GM19455 (cell line): ENCODE measurements around the gene CDKN1C.

Experiments used
- ATAC-seq: cut with Tn5 transposase; IDR thresholded peaks from one replicate; pipeline ENCODE4 v1.9.1; 2021; ENCODE audit not compliant: unreplicated experiment

Gene CDKN1C

DNA sequence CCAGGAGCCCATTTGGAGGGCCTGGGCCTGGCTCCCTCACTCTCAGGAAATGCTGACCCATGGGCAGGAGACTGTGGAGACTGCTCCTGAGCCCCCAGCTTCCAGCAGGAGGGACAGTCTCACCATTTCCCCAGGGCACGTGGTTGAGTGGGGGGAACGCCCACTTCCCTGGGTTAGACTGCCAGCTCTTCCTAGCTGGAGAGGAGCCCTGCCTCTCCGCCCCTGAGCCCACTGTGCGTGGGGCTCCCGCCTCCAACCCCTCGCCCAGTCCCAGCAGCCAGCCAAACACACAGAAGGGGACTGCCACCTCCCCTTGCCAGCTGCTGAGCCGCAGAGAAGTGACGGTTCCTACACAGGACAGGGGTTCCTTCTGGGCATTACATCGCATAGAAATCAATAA lies 37.1 kb downstream of the CDKN1C start:
- ATAC-seq, result no peak

DNA sequence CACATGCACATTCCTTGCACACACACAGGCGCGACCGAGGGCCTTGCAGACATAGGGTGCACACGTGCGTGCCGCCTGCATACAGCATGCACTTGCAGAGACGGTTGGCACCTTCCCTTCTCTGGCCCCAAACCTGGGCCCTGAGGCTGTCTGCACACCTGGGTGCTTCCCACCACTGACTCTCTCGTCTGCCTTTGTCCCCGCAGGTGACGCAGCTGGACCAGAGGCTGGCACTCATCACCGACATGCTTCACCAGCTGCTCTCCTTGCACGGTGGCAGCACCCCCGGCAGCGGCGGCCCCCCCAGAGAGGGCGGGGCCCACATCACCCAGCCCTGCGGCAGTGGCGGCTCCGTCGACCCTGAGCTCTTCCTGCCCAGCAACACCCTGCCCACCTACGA lies 38.0 kb downstream of the CDKN1C start:
- ATAC-seq, result no peak

- no peak for ATAC-seq
These were observed 39.1 kb downstream of the CDKN1C start for GRCh38 chr11:2846470-2846869.

- no peak for ATAC-seq
These were observed 39.5 kb downstream of the CDKN1C start for GRCh38 chr11:2846056-2846455.

DNA sequence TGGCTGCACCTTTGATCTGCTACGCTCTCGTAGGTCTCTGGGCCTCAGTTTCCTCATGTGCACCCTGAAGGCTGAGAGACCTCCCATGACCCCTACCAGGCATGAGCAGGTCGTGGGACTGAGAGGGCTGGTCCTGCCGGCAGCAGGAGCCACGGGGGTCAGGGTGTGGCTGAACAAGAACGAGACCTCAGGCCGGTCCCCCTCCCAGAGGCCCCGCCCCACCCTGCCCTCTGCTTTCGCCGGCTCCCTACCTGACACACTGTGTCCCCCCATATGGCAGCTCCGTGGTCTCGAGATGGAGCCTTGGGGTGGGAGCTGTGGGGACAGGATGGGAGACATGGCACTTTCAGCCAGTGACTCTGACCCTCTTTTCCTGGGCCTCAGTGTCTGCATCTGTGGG lies 40.6 kb downstream of the CDKN1C start:
- ATAC-seq, result no peak

- ATAC-seq, result no peak
These were observed 41.3 kb downstream of the CDKN1C start for GRCh38 chr11:2844116-2844842.

DNA sequence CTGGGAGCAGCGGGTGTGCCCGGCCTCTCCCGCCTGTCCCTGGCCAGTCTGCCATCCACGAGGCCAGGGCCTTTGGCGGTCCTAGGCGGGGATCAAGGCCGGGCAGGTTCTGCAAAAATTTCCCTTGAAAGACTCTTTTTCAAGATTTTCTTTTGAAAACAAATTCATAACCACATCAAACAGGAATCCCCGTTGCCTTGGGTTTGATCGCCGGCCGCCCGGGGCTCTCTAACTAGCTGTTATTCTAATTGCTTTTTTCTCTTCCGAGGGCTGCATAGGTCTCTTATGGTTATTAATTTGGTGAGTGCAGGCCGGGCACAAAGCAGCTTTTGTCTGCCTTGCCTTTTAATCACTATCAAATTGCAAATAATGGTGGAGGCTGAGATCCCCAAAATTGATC lies 42.0 kb downstream of the CDKN1C start:
- no peak for ATAC-seq

- ATAC-seq, result no peak
These were observed 42.7 kb downstream of the CDKN1C start for GRCh38 chr11:2842876-2843275.

- ATAC-seq, result no peak
These were observed 44.0 kb downstream of the CDKN1C start for GRCh38 chr11:2841411-2842190.

DNA sequence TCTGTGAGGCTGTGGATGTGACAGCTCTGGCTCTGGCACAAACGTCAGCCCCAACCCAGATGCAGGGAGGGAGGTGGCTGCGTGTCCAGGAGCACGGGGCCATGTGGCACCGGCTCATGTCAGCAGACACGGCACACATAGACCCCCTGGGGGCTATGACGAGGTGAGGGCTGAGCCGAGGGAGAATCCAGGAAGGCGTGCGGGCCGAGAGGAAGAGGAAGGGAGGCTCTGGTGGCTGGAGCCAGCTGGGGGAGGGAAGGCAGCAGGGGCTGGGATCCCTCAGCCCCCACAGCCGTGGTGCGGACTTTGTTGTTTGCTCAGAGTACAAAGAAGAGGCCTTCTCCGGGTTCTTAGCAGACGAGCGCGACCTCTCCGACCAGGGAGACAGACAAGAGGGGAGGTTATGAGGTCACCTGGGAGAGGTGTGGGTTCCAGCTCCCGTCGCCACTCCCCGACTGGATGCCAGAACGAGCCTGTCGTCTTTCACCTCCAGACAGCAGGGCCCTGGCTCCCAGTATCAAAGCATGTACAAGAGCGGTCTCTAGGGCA lies 46.1 kb downstream of the CDKN1C start:
- no peak for ATAC-seq

GRCh38 chr11:2838676-2839294 lies 46.8 kb downstream of the CDKN1C start:
- no peak for ATAC-seq

- ATAC-seq, result no peak
These were observed 47.5 kb downstream of the CDKN1C start for GRCh38 chr11:2838091-2838490.

GRCh38 chr11:2837651-2838050 lies 47.9 kb downstream of the CDKN1C start:
- ATAC-seq, result no peak

- no peak for ATAC-seq
These were observed 48.4 kb downstream of the CDKN1C start for GRCh38 chr11:2837096-2837601.

DNA sequence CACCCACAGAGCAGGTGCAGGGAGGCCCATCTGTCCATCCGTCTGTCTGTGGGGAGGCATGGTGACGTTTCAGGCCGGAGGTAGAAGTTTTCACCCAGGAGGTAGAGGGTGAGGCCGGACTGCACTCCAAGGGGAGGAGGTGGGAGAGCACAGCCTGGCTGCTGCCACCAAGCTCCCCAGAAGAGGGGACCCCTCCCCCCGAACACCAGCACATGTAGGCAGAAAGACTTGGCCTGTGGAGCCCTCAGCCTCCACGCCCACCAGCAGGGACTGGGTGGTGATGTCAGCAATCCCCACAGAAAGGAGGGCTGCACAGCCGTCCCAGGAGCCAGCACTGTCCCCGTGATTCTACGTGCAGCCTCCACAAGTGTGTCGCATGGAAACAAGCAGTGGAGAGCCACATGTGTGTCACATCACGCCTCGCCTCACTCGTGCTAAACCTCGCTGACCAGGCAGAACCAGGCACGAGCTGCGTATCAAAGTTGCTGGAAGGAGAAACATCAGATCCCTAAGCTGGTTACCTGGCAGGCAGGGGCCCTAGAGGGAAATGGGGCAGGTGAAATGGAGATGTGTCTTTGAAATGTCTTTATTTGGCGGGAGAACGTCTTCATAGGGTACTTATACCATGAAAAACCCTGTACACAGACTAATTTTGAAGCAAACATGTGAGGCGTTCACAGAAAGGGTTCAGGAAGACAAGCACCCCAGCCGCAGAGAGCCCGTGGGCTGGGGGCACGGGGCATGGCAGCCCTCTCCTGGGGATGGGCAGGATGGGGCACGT lies 49.1 kb downstream of the CDKN1C start:
- ATAC-seq, result no peak

DNA sequence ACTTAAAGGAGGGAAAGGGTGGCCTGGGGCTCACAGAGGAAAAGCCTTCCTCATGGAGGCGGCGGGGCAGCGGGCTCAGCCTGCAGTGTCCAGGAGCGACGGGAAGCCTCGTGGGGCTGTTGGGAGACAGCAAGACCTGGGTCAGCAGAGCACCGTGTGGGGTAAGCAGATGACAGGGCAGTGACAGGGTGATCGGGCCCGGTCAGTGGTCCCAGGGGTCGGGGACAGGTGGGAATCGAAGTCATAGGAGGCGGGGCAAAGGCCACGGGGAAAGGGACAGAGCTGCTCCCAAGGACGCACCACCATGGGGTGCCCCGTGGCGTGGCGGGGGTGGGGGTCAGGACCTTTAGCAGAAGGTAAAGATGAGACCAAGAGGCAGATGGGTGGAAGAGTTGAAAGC lies 49.8 kb downstream of the CDKN1C start:
- ATAC-seq, result no peak

DNA sequence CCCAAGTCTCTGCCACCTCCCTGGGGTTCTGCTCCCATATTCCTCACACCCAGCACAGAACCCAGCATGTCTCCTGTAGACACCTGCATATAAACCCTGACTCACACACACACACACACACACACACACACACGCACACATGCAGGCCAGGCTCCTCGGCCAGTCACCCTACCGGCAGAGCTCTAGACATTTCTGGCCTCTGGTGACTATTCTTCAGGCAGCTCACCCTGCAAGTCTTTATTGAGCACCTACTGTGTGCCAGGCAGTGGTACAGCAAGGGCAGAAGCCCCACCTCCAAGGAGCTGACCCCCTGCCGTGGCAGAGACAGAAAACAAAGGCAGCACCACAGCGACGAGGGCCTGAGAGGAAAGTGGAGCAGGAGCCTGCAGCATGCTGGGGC lies 50.3 kb downstream of the CDKN1C start:
- no peak for ATAC-seq

GRCh38 chr11:2834503-2835273 lies 50.9 kb downstream of the CDKN1C start:
- no peak for ATAC-seq

GRCh38 chr11:2833716-2834502 lies 51.7 kb downstream of the CDKN1C start:
- ATAC-seq, result no peak
